AG09319 (cell line): ENCODE data around the gene TOMM5.

Experiments
- DNase-seq: peaks from one replicate; pipeline ENCODE4 v3.0.0-alpha.2; 2010; ENCODE audit warnings: low read depth; ENCODE audit errors: extremely low read depth
- CTCF ChIP-seq: IDR thresholded peaks from 2 replicates; pipeline ENCODE4 v1.5.1; 2011; ENCODE audit warnings: low read depth, mild to moderate bottlenecking, inconsistent platforms, low read length, moderate library complexity

The TOMM5 gene

GRCh38 chr9:37551468-37551867, 40.9 kb downstream of the TOMM5 start:
- TF ChIP-seq CTCF: no peak
- no peak for DNase-seq

- TF ChIP-seq CTCF: no peak
Measured at GRCh38 chr9:37550781-37551180, 41.6 kb downstream of the TOMM5 start.

GRCh38 chr9:37549527-37549926, 42.9 kb downstream of the TOMM5 start:
- no peak for TF ChIP-seq CTCF
- DNase-seq: no peak

More at GRCh38 chr9:37550781-37551180, 41.6 kb downstream of the TOMM5 start:
- no peak for DNase-seq

GRCh38 chr9:37547328-37547878, 45.0 kb downstream of the TOMM5 start:
- TF ChIP-seq CTCF: no peak
- no peak for DNase-seq

- TF ChIP-seq CTCF: no peak
- no peak for DNase-seq
Measured at GRCh38 chr9:37543468-37543867, 48.9 kb downstream of the TOMM5 start.

GRCh38 chr9:37542895-37543294, 49.5 kb downstream of the TOMM5 start:
- no peak for DNase-seq
- no peak for TF ChIP-seq CTCF

- no peak for DNase-seq
- TF ChIP-seq CTCF: no peak
Measured at GRCh38 chr9:37542488-37542887, 49.9 kb downstream of the TOMM5 start.
